ENCODE measurements around the gene TMEM178B. TPM values are rescaled to one million over a fixed set of nuclear protein-coding genes. Genes with fewer than 3 reads are reported as not detected.

Gene TMEM178B
- polyA plus RNA-seq, 1 of the 3 experiments (the other 2 are of a cell fraction): 0.20 TPM

DNA sequence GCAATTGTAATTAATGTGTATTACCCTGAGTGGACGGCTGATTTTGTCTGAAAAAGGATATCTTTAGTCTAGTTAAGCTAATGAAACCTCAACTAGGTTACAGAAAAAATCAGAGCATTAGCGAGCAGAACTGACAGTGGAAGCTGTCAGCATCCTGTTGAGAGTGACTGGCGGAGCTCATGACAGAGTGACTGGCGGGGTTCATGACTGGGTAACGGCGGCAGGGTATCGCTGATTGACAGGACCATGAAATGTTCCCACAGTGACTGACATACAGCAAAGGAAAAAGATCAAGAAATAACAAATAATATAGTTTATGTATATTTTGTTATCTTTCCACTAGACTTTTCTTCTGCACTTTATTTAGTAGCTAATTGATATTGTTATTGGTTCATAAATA is 274.9 kb downstream of the TMEM178B start:
- no peaks in the 10 kb centered on the region for H3K9me3 ChIP-seq
- H2AFZ ChIP-seq (ENCODE audit: low read depth): no peak overlapping the region
- H3K4me2 ChIP-seq: no peak overlapping the region
- no peaks in the 10 kb centered on the region; a peak in 1 of 4 replicates for H3K4me1 ChIP-seq (ENCODE audit: control insufficient read depth in 1 of 2, insufficient read depth in 2 of 2, low read depth in 1 of 2, low read length in 1 of 2)
- no peak overlapping the region for H3K9ac ChIP-seq
- no peak overlapping the region for H3K27ac ChIP-seq (ENCODE audit: low read depth in 2 of 2, low read length in 1 of 2)
- H3K9me2 ChIP-seq: no peaks in the 10 kb centered on the region
- H3K27me3 ChIP-seq (ENCODE audit: insufficient read depth): no peaks in the 10 kb centered on the region
- no peaks in the 10 kb centered on the region for H3K79me2 ChIP-seq (ENCODE audit: insufficient read depth)
- WGBS (ENCODE audit: low lambda C conversion rate): 46% methylated on average over 7 of the region's 7 CpGs
- no peaks in the 10 kb centered on the region for H3F3A ChIP-seq (replicated peaks; ENCODE audit: insufficient read depth)
- H4K20me1 ChIP-seq (ENCODE audit: insufficient read depth): no peaks in the 10 kb centered on the region
- no peak for DNase-seq
- TF ChIP-seq JUND (IDR thresholded peaks at IDR 0.05) (no peak), SMC3 (IDR thresholded peaks at IDR 0.05; ENCODE audit: low read depth, low read length) (no peak), RAD21 (IDR thresholded peaks at IDR 0.05; ENCODE audit: low read length) (no peak), RXRA (IDR thresholded peaks at IDR 0.05; ENCODE audit: borderline replicate concordance, low read depth) (no peak), EZH2phosphoT487 (IDR thresholded peaks at IDR 0.05; ENCODE audit: borderline replicate concordance, low read depth) (no peak), FOXM1 (IDR thresholded peaks at IDR 0.05; ENCODE audit: low read depth) (no peak), CTCF (IDR thresholded peaks at IDR 0.05) (no peak), EP300 (IDR thresholded peaks at IDR 0.05; ENCODE audit: borderline replicate concordance in 1 of 2, low read depth in 1 of 2, low read length in 1 of 2) (no peak), TCF12 (IDR thresholded peaks at IDR 0.05) (no peak), CHD2 (IDR thresholded peaks at IDR 0.05; ENCODE audit: low read length, partially characterized antibody) (no peak), YY1 (IDR thresholded peaks at IDR 0.05; ENCODE audit: low read depth) (no peak), USF1 (IDR thresholded peaks at IDR 0.05; ENCODE audit: borderline replicate concordance, low read depth) (no peak), POLR2AphosphoS5 (IDR thresholded peaks at IDR 0.05; ENCODE audit: low read depth, low read length) (no peak), TEAD4 (IDR thresholded peaks at IDR 0.05; ENCODE audit: borderline replicate concordance, insufficient read depth) (no peak), ZBTB33 (IDR thresholded peaks at IDR 0.05; ENCODE audit: borderline replicate concordance, low read depth) (no peak)
- TF ChIP-seq, protein P1, sequence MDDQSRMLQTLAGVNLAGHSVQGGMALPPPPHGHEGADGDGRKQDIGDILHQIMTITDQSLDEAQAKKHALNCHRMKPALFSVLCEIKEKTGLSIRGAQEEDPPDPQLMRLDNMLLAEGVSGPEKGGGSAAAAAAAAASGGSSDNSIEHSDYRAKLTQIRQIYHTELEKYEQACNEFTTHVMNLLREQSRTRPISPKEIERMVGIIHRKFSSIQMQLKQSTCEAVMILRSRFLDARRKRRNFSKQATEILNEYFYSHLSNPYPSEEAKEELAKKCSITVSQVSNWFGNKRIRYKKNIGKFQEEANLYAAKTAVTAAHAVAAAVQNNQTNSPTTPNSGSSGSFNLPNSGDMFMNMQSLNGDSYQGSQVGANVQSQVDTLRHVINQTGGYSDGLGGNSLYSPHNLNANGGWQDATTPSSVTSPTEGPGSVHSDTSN (IDR thresholded peaks at IDR 0.05): no peak
- TF ChIP-seq, protein P2, sequence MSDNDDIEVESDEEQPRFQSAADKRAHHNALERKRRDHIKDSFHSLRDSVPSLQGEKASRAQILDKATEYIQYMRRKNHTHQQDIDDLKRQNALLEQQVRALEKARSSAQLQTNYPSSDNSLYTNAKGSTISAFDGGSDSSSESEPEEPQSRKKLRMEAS (IDR thresholded peaks at IDR 0.05; ENCODE audit: low read depth): no peak
- CTCF ChIA-PET: interaction anchor here (0.5 to 1.3 kb wide), 3 partner anchors 11 to 696 kb away, joined by 3 to 6 read pairs (median 4); no protein-coding TSS in a partner anchor
- POLR2A ChIA-PET: interaction anchor here (0.6 kb wide), 1 partner anchor 111 kb away, joined by 3 read pairs; no protein-coding TSS in a partner anchor
- no peaks in the 10 kb centered on the region for H3K36me3 ChIP-seq (replicated peaks in 1 of 2; ENCODE audit: control insufficient read depth in 1 of 2, insufficient read depth in 2 of 2, low read length in 1 of 2)
- H3K4me3 ChIP-seq (ENCODE audit: low read depth in 2 of 2, low read length in 1 of 2): no peak overlapping the region

All from SK-N-SH (cell line).